ENCODE data around the gene CDH23.

The CDH23 gene

GRCh38 chr10:71390921-71391690 is 5.6 kb upstream of the CDH23 start:
- no peak for DNase-seq (ENCODE audit: low read depth, low spot score)
- H3K27ac ChIP-seq = no peak overlapping the region

GRCh38 chr10:71391701-71392100 is 5.0 kb upstream of the CDH23 start:
- no peak for DNase-seq (ENCODE audit: low read depth, low spot score)
- H3K27ac ChIP-seq = no peak overlapping the region

- H3K27ac ChIP-seq = no peak overlapping the region
- no peak for DNase-seq (ENCODE audit: low read depth, low spot score)
Measured at GRCh38 chr10:71392292-71392691, 4.4 kb upstream of the CDH23 start.

GRCh38 chr10:71392791-71393781 is 3.6 kb upstream of the CDH23 start:
- H3K27ac ChIP-seq = no peak overlapping the region
- no peak for DNase-seq (ENCODE audit: low read depth, low spot score)

- no peak for DNase-seq (ENCODE audit: low read depth, low spot score)
- H3K27ac ChIP-seq = no peak overlapping the region
Measured at GRCh38 chr10:71393841-71394475, 2.8 kb upstream of the CDH23 start.

- no peak overlapping the region for H3K27ac ChIP-seq
- no peak for DNase-seq (ENCODE audit: low read depth, low spot score)
Measured at GRCh38 chr10:71394926-71395562, 1.7 kb upstream of the CDH23 start.

- no peak for DNase-seq (ENCODE audit: low read depth, low spot score)
- no peak overlapping the region for H3K27ac ChIP-seq
Measured at GRCh38 chr10:71395621-71396020, 1.1 kb upstream of the CDH23 start.

- H3K27ac ChIP-seq = no peak overlapping the region
- DNase-seq (ENCODE audit: low read depth, low spot score) = no peak
Measured at GRCh38 chr10:71396084-71396710, 523 bp upstream of the CDH23 start.

- DNase-seq (ENCODE audit: low read depth, low spot score) = no peak
- H3K27ac ChIP-seq = no peak overlapping the region
Measured at GRCh38 chr10:71397296-71398212, 834 bp downstream of the CDH23 start.

- DNase-seq (ENCODE audit: low read depth, low spot score) = no peak
- H3K27ac ChIP-seq = no peak overlapping the region
Measured at GRCh38 chr10:71398976-71399375, 2.3 kb downstream of the CDH23 start.

GRCh38 chr10:71399946-71400345 is 3.2 kb downstream of the CDH23 start:
- DNase-seq (ENCODE audit: low read depth, low spot score) = no peak
- no peak overlapping the region for H3K27ac ChIP-seq

- DNase-seq (ENCODE audit: low read depth, low spot score) = no peak
- no peak overlapping the region for H3K27ac ChIP-seq
Measured at GRCh38 chr10:71401056-71401455, 4.3 kb downstream of the CDH23 start.

GRCh38 chr10:71402005-71402404 is 5.3 kb downstream of the CDH23 start:
- DNase-seq (ENCODE audit: low read depth, low spot score) = no peak

GRCh38 chr10:71404503-71405295 is 8.0 kb downstream of the CDH23 start:
- no peak overlapping the region for H3K27ac ChIP-seq
- DNase-seq (ENCODE audit: low read depth, low spot score) = no peak

More at GRCh38 chr10:71402005-71402404, 5.3 kb downstream of the CDH23 start:
- no peak overlapping the region for H3K27ac ChIP-seq

GRCh38 chr10:71406878-71407277 is 10.2 kb downstream of the CDH23 start:
- H3K27ac ChIP-seq = no peak overlapping the region
- no peak for DNase-seq (ENCODE audit: low read depth, low spot score)

GRCh38 chr10:71408436-71409225 is 11.9 kb downstream of the CDH23 start:
- DNase-seq (ENCODE audit: low read depth, low spot score) = no peak
- H3K27ac ChIP-seq = no peak overlapping the region

GRCh38 chr10:71409516-71410104 is 12.9 kb downstream of the CDH23 start:
- H3K27ac ChIP-seq = no peak overlapping the region
- DNase-seq (ENCODE audit: low read depth, low spot score) = no peak
